Vagina (tissue), 2 donors: ENCODE measurements around the gene ERP27. TPM values are rescaled to one million over a fixed set of nuclear protein-coding genes. Genes with fewer than 3 reads are reported as not detected.

Experiments used
- DNase-seq, 2 donors: peaks; one replicate each; pipeline ENCODE4 v3.0.0-alpha.2; 2017; ENCODE audit errors: extremely low spot score in 2 of 2
- H3K27ac ChIP-seq: fragments of 200-600 bp; sonication (generic); one replicate; pipeline ENCODE4 v1.5.1; 2019
- H3K27me3 ChIP-seq: fragments of 200-600 bp; sonication (generic); one replicate; pipeline ENCODE4 v1.5.1; 2019
- H3K36me3 ChIP-seq, 2 donors: fragments of 200-600 bp; sonication (generic); one replicate each; pipeline ENCODE4 v1.5.1; 2017 to 2019
- H3K4me1 ChIP-seq: fragments of 200-600 bp; sonication (generic); one replicate; pipeline ENCODE4 v1.5.1; 2019
- H3K4me3 ChIP-seq, 2 donors: fragments of 200-600 bp; sonication (generic); 1 replicate in 1 of 2; 2 replicates in 1 of 2; pipeline ENCODE4 v1.5.1; 2016 to 2019
- H3K9me3 ChIP-seq: fragments of 200-600 bp; sonication (generic); one replicate; pipeline ENCODE4 v1.5.1; 2019
- POLR2A ChIP-seq, 2 donors: fragments of 450-650 bp; IDR thresholded peaks; one replicate each; pipeline ENCODE4 v1.6.1; 2017; ENCODE audit warnings: antibody characterized with exemption in 2 of 2, mild to moderate bottlenecking in 2 of 2, moderate library complexity in 2 of 2
- POLR2AphosphoS5 ChIP-seq, 2 donors: sonication (generic); formaldehyde crosslinking; IDR thresholded peaks; one replicate each; pipeline ENCODE4 v1.9.0; 2017; ENCODE audit warnings: antibody characterized with exemption in 2 of 2, mild to moderate bottlenecking in 2 of 2, low read depth in 1 of 2; ENCODE audit not compliant: insufficient read depth in 1 of 2
- intact Hi-C: fragments of 100-400 bp; cut with DNase I; formaldehyde crosslinking; loops from one replicate; pipeline ENCODE4 v1.15.1; 2023
- total RNA-seq: library from RNA; depleted of rRNA; stranded (reverse); fragments of >200 nt; gene quantifications from one replicate; pipeline ENCODE4 v1.2.3, GENCODE V29; 2016
- TF ChIP-seq, protein P1 (sequence below), 3 experiments: fragments of 450-650 bp in 2 of 3; fragments of 200-600 bp in 1 of 3; sonication (generic) in 1 of 3; IDR thresholded peaks; one replicate each; pipeline ENCODE4 v1.5.1; 2017 to 2019; ENCODE audit warnings: antibody characterized with exemption in 3 of 3, mild to moderate bottlenecking in 2 of 3, moderate library complexity in 2 of 3

Gene ERP27
- total RNA-seq, 1 donor from 2014 or later, result 2.2 TPM

DNA sequence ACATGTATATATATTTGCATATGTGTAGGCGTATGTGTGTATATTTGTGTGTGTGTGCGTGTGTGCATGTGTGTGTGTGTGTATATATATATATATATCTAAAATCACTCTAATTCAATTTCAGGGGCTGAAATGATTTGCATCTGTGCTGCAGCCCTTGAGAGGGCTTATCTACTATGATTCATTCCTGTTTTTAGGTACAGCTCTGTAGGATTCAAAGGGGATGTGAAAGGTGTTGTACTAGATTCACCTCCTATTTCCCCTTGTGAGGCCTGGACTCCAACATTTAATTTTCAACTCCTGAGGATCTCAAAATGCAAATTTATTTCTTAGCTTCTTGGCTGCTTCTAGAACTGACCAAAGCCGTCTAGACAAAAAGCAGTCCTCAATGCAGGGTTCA lies 11.1 kb downstream of the ERP27 start:
- no peaks in the 10 kb centered on the region for H3K36me3 ChIP-seq
- no peak overlapping the region for H3K27ac ChIP-seq
- H3K4me3 ChIP-seq, result no peak overlapping the region
- intact Hi-C loops, result no loop called here
- H3K27me3 ChIP-seq, result no peaks in the 10 kb centered on the region
- no peaks in the 10 kb centered on the region for H3K9me3 ChIP-seq
- no peak for DNase-seq
- H3K4me1 ChIP-seq, result peaks cover 30% of the 10 kb centered on the region
- TF ChIP-seq, protein P1, sequence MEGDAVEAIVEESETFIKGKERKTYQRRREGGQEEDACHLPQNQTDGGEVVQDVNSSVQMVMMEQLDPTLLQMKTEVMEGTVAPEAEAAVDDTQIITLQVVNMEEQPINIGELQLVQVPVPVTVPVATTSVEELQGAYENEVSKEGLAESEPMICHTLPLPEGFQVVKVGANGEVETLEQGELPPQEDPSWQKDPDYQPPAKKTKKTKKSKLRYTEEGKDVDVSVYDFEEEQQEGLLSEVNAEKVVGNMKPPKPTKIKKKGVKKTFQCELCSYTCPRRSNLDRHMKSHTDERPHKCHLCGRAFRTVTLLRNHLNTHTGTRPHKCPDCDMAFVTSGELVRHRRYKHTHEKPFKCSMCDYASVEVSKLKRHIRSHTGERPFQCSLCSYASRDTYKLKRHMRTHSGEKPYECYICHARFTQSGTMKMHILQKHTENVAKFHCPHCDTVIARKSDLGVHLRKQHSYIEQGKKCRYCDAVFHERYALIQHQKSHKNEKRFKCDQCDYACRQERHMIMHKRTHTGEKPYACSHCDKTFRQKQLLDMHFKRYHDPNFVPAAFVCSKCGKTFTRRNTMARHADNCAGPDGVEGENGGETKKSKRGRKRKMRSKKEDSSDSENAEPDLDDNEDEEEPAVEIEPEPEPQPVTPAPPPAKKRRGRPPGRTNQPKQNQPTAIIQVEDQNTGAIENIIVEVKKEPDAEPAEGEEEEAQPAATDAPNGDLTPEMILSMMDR (IDR thresholded peaks at IDR 0.05), result no peak
- TF ChIP-seq POLR2AphosphoS5 (IDR thresholded peaks at IDR 0.05; ENCODE audit: insufficient read depth in 1 of 2, low read depth in 1 of 2) (no peak), POLR2A (IDR thresholded peaks at IDR 0.05) (no peak)

GRCh38 chr12:14924541-14924940 lies 13.8 kb downstream of the ERP27 start:
- Histone ChIP-seq H3K36me3 (no peaks in the 10 kb centered on the region), H3K27me3 (no peaks in the 10 kb centered on the region), H3K4me3 (no peak overlapping the region), H3K4me1 (peaks cover 10% of the 10 kb centered on the region), H3K9me3 (no peaks in the 10 kb centered on the region), H3K27ac (no peak overlapping the region)
- no peak for DNase-seq
- intact Hi-C loops, result no loop called here
- TF ChIP-seq, protein P1 (IDR thresholded peaks at IDR 0.05), result no peak
- TF ChIP-seq POLR2AphosphoS5 (IDR thresholded peaks at IDR 0.05; ENCODE audit: insufficient read depth in 1 of 2, low read depth in 1 of 2) (no peak), POLR2A (IDR thresholded peaks at IDR 0.05) (no peak)

- no peak for DNase-seq
- intact Hi-C loops, result no loop called here
- Histone ChIP-seq H3K27ac (no peak overlapping the region), H3K4me1 (peaks cover 4% of the 10 kb centered on the region), H3K4me3 (no peak overlapping the region), H3K36me3 (no peaks in the 10 kb centered on the region), H3K9me3 (no peaks in the 10 kb centered on the region), H3K27me3 (no peaks in the 10 kb centered on the region)
- TF ChIP-seq, protein P1 (IDR thresholded peaks at IDR 0.05), result no peak
- no peak for TF ChIP-seq POLR2AphosphoS5 (IDR thresholded peaks at IDR 0.05; ENCODE audit: insufficient read depth in 1 of 2, low read depth in 1 of 2)
- TF ChIP-seq POLR2A (IDR thresholded peaks at IDR 0.05), result no peak
Measured at GRCh38 chr12:14923944-14924343, 14.4 kb downstream of the ERP27 start.

- intact Hi-C loops, result no loop called here
- Histone ChIP-seq H3K27me3 (no peaks in the 10 kb centered on the region), H3K36me3 (no peaks in the 10 kb centered on the region), H3K4me3 (no peak overlapping the region), H3K4me1 (no peaks in the 10 kb centered on the region), H3K9me3 (no peaks in the 10 kb centered on the region), H3K27ac (no peak overlapping the region)
- TF ChIP-seq POLR2AphosphoS5 (IDR thresholded peaks at IDR 0.05; ENCODE audit: insufficient read depth in 1 of 2, low read depth in 1 of 2) (no peak), POLR2A (IDR thresholded peaks at IDR 0.05) (no peak)
- TF ChIP-seq, protein P1 (IDR thresholded peaks at IDR 0.05), result no peak
- DNase-seq, result no peak
Measured at GRCh38 chr12:14921218-14921617, 17.1 kb downstream of the ERP27 start.

GRCh38 chr12:14920475-14921126 lies 17.7 kb downstream of the ERP27 start:
- H3K27ac ChIP-seq, result no peak overlapping the region
- no peaks in the 10 kb centered on the region for H3K27me3 ChIP-seq
- TF ChIP-seq POLR2AphosphoS5 (IDR thresholded peaks at IDR 0.05; ENCODE audit: insufficient read depth in 1 of 2, low read depth in 1 of 2) (no peak), POLR2A (IDR thresholded peaks at IDR 0.05) (no peak)
- TF ChIP-seq, protein P1 (IDR thresholded peaks at IDR 0.05), result no peak
- H3K4me3 ChIP-seq, result no peak overlapping the region
- no peak for DNase-seq
- H3K4me1 ChIP-seq, result no peaks in the 10 kb centered on the region
- H3K9me3 ChIP-seq, result no peaks in the 10 kb centered on the region
- H3K36me3 ChIP-seq, result no peaks in the 10 kb centered on the region
- intact Hi-C loops, result no loop called here
